HG03565 (cell line): ENCODE data around the gene BATF2.
"Not testable (repeated sequence)": the region's sequence is repeated elsewhere in the genome, so short reads cannot be mapped to it uniquely, and the experiment has no call there.

Source experiments
- ATAC-seq: cut with Tn5 transposase; IDR thresholded peaks from one replicate; pipeline ENCODE4 v1.9.1; 2021; ENCODE audit warnings: mild to moderate bottlenecking, moderate library complexity; ENCODE audit not compliant: unreplicated experiment

BATF2 gene

DNA sequence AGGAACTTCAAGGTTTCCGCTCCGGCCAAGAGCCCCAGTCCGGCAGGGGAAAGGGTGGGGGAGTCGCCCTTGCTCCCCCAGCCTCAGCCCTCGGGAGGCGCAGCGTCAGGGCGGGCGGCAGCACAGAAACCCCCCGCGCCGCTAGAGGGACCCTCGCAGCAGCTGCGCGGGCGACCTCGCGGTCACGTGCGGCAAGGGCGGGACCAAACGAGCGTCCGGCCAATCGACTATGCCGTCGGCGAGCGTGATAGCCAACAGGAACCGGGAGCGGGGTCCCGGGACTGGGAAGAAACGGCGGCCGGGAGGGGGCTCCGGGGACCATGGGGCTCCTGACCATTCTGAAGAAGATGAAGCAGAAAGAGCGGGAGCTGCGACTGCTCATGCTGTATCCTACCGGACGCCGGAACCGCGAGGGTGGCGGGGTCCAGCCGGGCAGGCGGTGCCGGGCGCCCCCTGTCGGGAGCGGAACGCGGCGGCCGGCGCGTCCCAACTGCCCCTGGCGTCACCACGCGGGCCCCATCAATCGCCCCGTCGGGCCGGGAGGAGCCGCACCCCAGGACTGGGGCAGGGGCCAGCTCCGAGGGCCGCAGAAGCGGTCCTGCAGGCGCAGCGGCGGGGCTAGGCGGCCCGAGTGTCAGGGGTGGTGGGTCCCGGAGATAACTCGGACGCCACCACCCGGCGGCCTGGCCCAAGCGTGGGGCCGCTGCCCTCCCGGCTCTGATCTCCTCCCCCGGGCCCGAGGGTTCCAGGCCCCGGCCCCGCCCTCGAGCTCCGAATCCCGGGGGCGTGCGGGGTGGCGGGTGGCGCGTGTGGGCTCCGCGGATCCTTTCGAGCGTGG lies 17.3 kb upstream of the BATF2 start, which contains the start of gene ARL2:
Gene ARL2 (plus strand): TSS at position 273 of the 838 bp plus-strand sequence. CDS start 48 bp downstream, at position 321.
- ATAC-seq, result peak; percentile 72

DNA sequence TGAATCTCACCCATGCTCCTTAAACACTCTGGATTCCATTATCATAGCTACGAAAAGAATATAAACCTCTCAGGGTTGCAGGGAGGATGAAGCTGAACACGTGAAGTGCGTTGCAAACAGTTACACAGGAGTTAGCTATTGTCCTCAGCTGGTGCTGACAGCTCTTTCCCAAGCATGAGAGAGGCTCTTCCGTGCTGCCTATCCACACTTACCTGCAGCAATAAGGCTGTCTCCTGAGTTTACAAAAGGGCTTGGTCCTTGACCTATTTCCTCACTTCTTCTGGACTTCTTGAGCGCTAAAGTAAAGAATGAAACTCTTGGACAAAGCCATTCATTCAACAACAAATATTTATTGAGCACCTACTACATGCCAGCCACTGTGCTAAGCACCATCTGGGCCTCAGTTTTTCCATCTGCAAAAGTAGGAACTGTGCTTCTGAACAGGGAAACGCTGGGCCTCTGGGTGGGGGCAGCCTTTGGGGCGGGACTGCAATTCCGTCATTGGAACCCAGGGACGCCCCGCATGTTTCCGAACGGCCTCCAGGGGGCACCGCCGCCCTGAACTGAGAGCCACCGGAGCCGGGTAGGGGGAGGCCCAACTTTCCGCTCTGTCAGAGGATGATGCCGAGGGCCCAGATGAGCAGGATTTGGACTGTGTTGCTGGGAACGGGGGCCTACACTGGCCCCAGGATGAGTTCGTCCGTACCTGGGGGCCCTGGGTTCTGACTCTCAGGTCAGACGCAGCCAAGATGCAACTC lies 16.5 kb upstream of the BATF2 start:
- ATAC-seq, result peak; percentile 50

DNA sequence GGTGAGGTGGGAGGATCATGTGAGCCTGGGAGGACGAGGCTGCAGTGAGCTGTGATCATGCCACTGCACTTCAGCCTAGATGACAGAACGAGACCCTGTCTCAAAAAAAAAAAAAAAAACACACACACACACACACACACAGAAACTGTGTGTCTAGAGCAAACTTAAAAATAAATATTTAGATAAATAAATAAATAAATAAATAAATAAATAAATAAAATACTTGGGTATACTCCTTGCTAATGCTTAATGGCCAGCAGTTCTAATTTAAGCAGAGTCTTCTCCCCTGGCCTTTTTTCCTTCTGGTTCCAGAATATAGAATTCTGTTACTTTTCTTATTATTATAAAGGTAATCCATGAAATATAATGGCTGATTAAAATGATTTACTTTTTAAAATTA lies 12.1 kb upstream of the BATF2 start:
- ATAC-seq, result no peak

DNA sequence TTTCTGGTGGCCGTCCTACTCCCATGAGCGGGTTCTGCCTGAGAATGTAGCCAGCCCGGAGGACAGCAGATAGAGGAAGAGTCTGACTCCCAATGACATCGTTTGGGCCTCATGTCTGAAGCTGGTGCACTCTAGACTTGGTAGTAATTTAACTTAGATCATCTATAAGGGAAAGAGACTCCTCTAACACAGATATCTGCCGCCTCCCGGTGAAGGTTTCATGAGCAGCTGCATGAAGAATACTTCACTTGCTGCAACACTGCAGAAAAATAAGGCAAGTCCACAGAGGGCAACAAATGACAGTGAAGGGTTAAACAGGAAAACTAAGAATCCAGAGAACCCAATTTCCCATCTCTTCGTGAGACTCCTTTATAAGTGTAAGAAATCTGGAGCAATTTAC lies 11.2 kb upstream of the BATF2 start:
- no peak for ATAC-seq

DNA sequence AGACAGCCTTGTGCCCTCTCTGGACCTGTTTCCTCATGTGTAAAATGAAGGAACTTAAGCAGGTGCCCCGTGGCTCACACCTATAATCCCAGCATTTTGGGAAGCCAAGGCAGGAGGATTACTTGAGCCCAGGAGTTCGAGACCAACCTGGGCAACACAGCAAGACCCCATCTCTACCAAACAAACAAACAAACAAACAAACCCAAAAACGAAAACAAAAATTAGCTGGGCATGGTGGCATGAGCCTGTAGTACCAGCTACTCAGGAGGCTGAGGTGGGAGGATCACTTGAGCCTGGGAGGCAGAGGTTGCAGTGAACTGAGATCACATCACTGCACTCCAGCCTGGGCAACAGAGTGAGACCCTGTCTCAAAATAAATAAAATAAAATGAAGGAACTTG lies 7.2 kb upstream of the BATF2 start:
- not testable (repeated sequence) for ATAC-seq

DNA sequence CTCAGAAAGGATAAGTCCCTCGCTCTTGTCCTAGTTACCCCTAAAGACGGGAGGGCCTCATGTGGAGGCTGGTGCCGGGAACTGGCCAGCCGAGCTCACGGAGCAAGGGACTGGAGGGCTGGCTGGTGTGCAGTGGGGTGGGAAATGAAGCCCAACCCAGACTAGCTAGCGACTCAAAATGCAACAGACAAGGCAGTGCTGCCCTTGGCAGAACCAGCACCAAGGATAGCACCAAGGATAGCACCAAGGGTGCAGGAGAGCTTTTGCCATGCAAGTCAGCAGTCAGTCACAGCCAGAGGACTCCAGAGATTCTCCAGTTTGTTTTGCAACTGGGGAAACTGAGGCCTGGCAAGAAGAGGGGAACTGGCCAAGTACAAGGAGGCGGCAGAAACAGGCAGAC lies 6.5 kb upstream of the BATF2 start:
- no peak for ATAC-seq

DNA sequence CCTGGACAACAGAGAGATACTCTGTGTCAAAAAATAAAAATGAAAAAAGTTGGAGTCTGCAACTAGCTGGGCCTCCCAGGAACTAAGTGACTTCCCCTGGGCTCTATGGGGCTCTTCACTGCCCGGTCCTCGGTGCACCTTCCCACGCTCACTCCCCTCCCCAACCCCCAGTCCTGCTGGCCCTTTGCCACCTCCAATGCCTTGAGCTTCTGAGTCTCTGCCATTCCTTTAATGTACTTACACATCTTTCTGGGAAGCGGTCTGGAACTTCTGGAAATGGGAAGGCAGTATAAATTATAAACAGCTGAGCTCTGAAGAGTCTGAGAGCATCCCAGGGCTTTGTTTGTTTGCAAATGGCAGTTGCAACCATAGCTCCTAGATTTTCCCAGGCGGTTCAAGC lies 5.9 kb upstream of the BATF2 start:
- ATAC-seq, result no peak

DNA sequence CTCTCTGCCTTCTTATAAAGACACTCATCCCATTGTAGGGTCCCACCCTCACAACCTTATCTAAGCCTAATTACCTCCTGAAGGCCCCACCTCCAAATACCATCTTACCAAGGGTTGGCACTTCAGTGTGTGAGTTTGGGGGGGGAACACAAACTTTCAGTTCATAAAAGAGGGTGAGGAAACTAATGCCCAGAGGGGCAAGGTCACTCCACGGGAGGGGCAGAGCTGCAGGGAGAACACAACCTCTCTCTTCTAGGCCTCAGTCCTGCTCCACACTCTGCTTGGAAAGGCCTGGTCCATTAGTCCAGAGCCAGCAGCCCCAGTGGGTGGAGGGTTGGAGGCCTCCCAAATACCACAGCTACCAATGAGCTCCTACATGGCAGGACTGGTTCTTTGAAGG lies 2.7 kb upstream of the BATF2 start:
- no peak for ATAC-seq

DNA sequence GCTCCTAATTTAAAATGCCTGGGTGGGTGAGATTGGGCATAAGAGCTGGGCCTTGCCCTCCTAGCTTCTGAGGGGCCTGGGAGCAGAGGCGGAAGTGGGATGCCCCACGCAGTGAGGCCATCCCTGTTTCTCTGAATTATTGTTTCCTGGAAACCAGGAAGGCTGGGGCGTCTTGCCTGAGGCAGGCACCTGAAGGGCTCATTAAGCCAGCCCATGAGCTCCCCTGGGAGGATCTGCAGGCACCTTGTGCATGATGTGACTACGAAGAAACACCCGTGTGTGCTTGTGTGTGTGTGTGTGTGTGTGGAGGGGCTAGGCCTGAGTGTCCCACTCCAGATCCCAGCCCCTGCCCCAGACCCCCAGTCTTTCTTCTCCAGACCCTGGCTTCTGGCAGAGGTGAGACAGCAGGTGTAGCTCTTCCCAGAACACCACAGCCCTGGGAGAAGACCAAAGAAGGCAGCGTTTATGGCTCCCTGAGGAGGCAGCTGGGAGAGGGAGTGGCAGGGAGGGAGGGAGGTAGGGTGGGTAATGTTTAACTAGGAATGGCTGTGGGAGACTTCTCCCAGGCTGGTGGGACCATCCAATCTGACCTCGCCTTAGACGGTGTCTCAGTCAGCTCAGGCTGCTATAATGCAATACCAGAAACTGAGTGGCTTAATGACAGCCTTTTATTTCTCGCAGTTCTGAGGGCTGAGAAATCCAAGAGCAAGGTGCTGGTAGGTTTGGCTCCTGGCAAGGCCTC lies 2.1 kb upstream of the BATF2 start:
- ATAC-seq, result no peak

DNA sequence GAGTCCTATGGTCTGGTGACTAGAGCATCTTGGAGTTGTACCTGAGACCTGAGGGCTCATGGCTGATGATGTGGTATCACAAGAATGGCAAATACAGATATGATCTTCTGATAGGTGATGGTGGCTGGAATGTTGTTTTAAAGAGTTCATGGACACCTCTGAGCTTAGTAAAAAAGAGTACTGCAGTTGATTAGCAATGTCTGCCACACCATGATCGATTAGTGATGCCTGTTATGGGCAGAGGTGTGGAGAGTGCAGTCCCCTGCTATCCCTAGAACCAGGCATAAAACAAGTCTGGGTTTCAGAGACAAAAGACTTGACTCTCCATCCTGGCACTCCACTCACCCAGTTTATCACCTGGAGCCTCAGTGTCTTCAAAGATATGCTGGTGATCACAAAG lies 1.4 kb upstream of the BATF2 start:
- no peak for ATAC-seq

DNA sequence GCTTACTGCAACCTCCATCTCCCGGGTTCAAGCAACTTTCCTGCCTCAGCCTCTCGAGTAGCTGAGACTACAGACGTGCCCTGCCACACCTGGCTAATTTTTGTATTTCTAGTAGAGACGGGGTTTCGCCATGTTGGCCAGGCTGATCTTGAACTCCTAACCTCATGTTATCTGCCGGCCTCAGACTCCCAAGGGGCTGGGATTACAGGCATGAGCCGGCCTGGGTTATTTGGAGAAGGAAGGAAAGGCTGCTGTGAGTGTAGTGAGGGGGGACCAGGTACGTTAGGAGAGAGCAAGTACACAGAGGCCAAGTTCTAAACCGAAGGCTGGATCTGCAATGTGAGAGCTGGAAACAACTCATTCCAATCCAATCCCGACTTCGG lies 453 bp downstream of the BATF2 start:
- ATAC-seq, result no peak

DNA sequence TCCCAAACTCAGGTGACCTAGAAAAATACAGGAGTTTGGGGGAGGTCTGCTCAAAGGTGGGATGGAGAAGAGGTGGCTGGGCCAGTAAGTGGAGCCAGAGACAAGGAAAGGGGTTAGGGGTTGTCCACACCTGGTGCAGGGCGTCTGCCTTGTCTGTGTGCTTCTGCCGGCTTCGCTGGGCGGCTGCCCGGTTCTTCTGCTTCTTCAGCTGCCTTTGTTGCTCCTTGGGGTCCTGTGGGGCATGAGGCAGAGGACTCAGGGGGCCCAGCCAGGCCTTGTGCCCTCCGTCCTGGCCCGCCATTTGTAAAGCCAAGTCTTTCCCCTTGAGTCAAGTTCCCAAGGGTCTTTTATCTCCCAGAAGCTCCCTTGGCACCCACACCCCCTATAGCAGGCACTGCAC lies 2.5 kb downstream of the BATF2 start:
- no peak for ATAC-seq

DNA sequence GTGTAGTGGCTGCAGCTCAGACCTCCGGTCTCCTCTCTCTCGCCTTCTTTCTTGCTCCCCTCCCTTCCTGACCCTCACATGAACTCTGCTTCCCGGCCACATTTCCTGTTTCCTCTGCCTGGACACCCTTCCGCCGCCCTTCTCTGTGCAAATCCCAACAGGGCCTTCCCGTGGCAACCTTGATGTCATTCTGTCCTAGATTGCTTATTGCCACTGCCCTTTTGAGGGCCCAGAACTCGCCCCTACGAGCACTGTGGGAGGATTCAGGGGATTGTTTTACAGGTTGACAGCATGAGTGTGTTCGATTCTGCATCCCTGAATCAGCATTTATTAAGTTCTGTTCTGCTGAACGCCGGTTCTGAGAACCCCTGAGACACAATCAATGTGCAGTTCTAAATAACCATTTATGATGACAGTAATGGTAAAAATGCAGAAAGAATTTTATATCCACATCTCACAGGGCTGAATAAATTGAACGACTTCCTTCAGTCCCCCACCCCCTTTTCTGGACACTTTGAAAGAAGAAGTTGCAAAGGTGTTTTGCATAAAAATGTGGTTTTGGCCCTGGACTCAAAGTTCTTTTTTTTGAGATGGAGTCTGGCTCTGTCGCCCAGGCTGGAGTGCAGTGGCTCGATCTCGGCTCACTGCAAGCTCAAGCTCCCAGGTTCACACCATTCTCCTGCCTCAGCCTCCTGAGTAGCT lies 6.4 kb downstream of the BATF2 start:
- ATAC-seq, result no peak

DNA sequence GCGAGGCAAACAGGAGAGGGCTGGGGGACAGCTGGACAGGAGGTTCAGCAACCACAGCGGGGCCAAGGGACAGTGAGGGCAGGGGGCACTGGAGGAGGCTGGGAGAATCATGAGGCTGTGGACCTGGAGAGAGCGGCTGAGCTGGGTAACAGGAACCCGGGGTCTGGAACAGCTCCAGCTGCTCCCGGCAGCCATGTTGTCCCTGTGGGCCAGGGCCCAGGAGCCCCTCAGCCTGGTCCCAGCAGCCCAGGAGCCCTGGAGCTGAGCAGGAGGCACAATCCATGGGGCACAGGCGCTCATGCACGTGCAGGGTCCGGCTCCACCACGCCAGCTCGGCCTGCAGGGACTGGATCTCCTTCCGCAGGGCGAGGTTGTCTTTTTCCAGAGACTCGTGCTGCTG lies 7.4 kb downstream of the BATF2 start:
- ATAC-seq, result no peak

DNA sequence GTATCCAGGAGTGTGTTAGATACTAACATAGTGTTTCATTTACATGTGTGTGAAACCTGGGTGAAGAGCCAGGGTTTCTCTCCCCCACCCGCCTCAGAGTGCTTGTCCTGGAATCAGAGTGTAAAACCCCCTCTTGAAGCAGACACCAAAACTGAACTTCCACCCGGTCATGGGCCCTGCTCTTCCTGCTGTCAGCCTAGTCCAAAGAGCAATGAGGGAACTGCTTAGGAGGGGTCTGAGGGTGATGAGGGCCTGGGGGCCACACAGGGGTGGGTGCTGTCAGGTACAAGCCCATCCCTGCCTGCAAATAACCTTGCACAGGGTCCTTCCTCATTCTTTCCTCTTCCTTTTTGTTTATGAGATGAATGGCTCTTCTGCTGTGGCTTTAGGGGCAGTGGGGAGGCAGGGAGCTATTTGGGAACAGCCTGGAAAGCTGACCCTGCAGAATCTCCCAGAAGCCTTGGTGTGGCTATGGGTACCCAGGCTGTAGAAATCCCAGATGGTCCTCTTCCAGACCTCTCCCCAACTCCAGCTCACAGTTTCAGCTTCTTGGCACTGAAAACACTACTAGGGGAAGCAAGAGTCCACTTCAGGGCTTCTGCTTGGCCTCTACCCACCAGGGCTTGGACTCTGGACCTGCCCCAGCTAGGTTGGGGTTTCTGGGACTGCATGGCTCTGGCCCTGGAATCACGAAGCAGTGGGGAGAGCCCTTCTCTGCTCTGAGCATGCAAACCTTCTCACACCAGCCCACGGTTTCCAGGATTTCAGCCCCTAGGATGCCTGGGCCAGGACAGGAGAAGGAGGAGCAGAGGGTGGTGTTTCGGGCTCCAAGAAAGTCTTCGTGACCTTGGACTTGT lies 8.5 kb downstream of the BATF2 start:
- ATAC-seq, result no peak

DNA sequence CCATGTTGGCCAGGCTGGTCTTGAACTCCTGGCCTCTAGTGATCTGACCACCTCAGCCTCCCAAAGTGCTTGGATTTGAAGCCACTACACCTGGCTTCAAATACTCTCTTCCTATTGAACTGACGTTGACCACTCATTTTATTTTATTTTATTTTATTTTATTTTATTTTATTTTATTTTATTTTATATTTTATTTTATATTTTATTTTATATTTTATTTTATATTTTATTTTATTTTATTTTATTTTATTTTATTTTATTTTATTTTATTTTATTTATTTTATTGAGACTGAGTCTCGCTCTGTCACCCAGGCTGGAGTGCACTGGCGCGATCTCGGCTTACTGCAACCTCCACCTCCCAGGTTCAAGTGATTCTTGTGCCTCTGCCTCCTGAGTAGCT lies 13.4 kb downstream of the BATF2 start:
- not testable (repeated sequence) for ATAC-seq

DNA sequence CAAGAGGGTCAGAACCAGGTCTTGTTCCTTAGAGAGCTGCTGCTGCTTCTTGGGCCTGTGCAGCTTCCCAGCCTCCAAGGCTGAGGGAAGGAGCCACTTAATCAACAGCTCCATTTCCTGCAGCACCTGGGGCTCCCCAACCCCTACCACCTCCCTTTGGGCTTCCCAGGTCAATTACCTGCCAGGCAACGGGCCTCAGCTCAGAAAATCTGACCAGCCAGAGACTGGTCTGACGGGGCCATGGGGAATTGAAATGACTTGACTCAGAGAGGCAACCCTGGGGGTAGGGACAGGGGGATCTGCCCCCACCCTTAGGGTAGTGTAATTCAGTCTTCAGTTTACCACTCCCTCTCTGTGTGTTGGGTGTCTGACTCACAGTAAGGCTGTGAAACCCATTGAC lies 20.1 kb downstream of the BATF2 start:
- no peak for ATAC-seq

DNA sequence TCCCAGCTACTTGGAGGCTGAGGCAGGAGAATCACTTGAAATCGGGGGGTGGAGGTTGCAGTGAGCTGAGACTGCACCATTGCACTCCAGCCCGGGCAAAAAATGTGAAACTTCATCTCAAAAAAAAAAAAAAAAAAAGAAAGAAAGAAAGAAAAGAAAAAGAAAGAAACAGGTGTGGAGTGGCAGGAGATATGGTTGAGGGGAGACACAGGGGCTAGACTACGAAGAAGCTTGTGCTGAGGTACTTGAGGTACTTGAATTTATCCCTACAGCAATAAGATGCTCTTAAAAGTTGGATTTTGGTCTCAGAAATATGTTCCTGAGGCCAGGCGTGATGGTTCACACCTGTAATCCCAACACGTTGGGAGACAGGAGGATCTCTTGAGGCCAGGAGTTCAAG lies 22.6 kb downstream of the BATF2 start:
- ATAC-seq, result no peak

DNA sequence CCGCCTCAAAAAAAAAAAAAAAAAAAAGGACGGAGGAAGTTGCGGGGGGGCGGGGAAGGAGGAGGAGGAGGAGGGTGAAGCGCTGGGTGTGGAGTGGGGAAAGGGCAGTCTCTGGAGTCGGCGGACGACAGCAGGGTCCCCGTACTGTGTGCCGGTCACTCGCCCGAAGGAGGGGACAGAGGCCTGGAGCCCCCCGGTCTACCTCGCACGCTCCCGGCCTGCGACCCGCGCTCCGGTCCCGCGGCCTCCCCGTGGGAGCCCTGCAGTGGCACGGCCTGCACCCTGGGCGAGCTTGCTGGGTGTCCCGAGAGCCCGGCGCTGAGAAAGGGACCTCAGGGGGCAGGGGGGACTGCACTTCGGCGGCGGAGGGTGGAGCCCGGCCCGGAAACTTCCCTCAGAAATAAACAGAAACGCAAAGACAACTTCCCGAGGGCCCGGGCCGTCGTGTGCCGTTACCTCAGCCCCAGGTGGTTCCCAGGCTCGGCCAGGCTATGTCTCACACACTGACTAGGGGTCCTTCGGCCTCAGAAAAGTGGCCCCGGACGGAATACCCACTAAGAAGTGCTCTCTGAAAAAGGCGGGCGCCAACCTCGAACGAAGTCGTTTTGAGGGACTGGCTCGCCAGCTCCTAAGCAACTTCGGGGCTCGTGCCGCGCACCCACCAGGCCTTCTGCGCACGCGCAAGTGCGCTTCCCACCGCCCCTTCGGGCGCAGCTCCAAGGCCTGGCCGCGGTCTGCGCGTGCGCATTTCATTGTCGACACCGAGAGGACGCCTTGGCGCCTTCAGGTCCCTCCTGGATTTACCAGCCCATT lies 25.1 kb downstream of the BATF2 start, which contains the start of gene MAJIN:
Gene MAJIN (minus strand): TSS at position 688 of the 813 bp plus-strand sequence. CDS start 12,703 bp downstream, outside the sequence.
- ATAC-seq, result no peak
